Measurements from ENCODE around the gene ZNF584. TPM values are rescaled to one million over a fixed set of nuclear protein-coding genes. Genes with fewer than 3 reads are reported as not detected.

The ZNF584 gene
- total RNA-seq, 1 donor from 2014 or later: 12.1 TPM

DNA sequence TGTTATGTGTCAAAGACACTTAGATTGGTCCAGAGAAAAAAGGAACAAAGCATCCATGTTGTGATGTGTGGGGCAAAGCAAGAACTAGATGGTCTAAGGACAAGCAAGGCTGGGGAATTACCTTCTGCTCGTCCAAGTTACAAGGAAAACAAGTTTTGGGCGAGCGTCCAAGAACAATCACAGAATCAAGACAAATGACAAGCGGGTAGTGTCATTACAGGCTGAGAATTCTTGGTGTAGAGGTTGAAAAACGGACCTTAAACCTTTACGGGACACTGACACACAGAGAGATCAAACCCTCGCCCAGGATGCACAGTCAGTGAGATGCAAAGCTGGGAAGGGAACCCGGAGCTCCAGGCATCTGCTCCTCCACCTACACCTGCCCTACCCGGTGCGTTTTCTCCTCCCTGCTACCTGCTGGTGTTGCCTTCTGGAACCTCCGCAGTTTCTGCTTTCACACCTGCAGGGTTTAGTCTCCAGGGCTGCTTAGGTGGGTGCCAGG lies 42.5 kb downstream of the ZNF584 start:
- Mint-ChIP-seq H3K9me3 (ENCODE audit: unreplicated experiment) (no peaks in the 10 kb centered on the region), H3K27me3 (ENCODE audit: unreplicated experiment) (peaks cover 6% of the 10 kb centered on the region)

DNA sequence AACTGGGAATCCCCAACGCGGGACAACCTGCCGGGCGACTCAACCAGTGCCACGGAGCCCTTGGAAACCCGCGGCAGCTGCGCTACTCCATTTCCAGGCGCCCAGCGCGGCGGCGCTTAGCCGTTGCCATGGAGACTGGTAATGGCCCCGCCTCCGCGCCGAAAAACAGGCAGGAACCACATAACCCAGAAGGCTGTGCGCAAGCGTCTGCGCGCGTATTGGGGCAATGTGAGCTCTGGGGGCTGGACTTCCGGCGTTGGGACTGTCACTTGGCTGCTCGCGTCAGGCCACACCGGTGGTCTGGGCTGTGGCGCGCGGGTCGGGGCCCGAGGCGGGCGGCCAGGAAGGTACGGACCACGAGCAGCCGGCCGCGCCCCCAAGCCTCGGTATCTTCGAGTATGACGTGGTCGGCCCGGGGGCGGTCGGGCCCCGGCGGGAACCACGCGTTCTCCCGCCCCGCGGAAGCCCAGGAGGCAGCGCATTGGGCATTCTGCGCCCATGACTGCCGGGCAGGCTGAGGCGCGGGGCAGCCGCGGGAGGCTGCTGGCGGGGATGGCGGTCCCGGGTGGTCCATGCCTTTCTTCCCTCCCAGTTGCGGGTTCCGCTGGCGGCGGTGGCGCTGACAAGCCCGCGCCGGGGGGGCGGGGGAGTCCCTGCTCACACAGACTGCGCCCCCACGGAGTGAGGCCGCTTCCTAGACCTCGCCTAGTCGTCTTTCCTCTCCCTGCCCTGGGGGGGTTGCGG lies 43.1 kb downstream of the ZNF584 start, which contains the start of gene ZNF324B:
Gene ZNF324B (plus strand): TSS at position 265 of the 744 bp plus-strand sequence. CDS start 2,080 bp downstream, outside the sequence.
- Mint-ChIP-seq H3K36me3 (ENCODE audit: unreplicated experiment) (peaks cover under 1% of the 10 kb centered on the region), H3K9me3 (ENCODE audit: unreplicated experiment) (no peaks in the 10 kb centered on the region), H3K27ac (ENCODE audit: unreplicated experiment) (peak within 1 kb of the TSS; percentile 73), H3K4me1 (ENCODE audit: unreplicated experiment) (peaks cover 19% of the 10 kb centered on the region), H3K27me3 (ENCODE audit: unreplicated experiment) (peaks cover 6% of the 10 kb centered on the region), H3K4me3 (ENCODE audit: unreplicated experiment) (peak within 1 kb of the TSS; percentile 83)
- peak; percentile 97 for DNase-seq (ENCODE audit: extremely low spot score, unreplicated experiment)
- TF ChIP-seq, protein P1, sequence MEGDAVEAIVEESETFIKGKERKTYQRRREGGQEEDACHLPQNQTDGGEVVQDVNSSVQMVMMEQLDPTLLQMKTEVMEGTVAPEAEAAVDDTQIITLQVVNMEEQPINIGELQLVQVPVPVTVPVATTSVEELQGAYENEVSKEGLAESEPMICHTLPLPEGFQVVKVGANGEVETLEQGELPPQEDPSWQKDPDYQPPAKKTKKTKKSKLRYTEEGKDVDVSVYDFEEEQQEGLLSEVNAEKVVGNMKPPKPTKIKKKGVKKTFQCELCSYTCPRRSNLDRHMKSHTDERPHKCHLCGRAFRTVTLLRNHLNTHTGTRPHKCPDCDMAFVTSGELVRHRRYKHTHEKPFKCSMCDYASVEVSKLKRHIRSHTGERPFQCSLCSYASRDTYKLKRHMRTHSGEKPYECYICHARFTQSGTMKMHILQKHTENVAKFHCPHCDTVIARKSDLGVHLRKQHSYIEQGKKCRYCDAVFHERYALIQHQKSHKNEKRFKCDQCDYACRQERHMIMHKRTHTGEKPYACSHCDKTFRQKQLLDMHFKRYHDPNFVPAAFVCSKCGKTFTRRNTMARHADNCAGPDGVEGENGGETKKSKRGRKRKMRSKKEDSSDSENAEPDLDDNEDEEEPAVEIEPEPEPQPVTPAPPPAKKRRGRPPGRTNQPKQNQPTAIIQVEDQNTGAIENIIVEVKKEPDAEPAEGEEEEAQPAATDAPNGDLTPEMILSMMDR (IDR thresholded peaks at IDR 0.05): no peak

More for the DNA sequence above, 42.5 kb downstream of the ZNF584 start:
- DNase-seq (ENCODE audit: extremely low spot score, unreplicated experiment): no peak
- Mint-ChIP-seq H3K4me1 (ENCODE audit: unreplicated experiment) (peaks cover 19% of the 10 kb centered on the region), H3K27ac (ENCODE audit: unreplicated experiment) (peak overlapping the region; percentile 73), H3K36me3 (ENCODE audit: unreplicated experiment) (no peaks in the 10 kb centered on the region), H3K4me3 (ENCODE audit: unreplicated experiment) (peak overlapping the region; percentile 83)
- TF ChIP-seq, protein P1 (IDR thresholded peaks at IDR 0.05): no peak

DNA sequence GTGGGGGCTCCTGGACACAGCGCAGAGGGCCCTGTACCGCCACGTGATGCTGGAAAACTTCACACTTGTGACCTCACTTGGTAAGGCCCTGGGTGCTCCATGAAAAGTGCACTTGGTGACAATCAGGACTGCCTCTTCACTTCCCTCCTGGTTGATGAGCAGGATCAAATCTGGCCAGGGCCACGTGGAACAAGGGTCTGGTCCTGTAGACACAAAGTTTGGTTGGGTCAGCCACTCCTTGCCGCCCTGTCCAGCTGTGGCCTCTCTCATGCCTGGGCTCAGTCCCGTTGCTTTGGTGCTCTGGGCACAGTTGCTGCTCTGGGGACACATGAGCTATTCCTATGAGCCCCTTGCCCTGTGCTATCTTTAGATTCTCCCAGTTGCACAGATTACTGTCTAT lies 45.3 kb downstream of the ZNF584 start:
- H3K9me3 Mint-ChIP-seq (ENCODE audit: unreplicated experiment): no peaks in the 10 kb centered on the region
- H3K27me3 Mint-ChIP-seq (ENCODE audit: unreplicated experiment): peaks cover 2% of the 10 kb centered on the region
- no peak overlapping the region for H3K4me3 Mint-ChIP-seq (ENCODE audit: unreplicated experiment)

DNA sequence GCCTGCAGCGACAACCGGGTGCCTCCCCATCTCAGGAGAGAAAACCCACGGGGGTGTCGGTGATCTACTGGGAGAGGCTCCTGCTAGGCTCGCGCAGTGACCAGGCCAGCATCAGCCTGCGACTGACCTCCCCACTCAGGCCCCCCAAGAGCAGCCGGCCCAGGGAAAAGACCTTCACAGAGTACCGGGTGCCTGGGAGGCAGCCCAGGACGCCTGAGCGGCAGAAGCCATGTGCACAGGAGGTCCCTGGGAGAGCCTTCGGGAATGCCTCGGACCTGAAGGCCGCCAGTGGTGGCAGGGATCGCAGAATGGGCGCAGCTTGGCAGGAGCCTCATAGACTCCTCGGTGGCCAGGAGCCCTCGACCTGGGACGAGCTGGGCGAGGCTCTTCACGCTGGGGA lies 46.9 kb downstream of the ZNF584 start:
- Mint-ChIP-seq H3K4me3 (ENCODE audit: unreplicated experiment) (no peak overlapping the region), H3K27me3 (ENCODE audit: unreplicated experiment) (peaks cover 2% of the 10 kb centered on the region), H3K36me3 (ENCODE audit: unreplicated experiment) (peaks cover 10% of the 10 kb centered on the region), H3K27ac (ENCODE audit: unreplicated experiment) (no peak overlapping the region), H3K9me3 (ENCODE audit: unreplicated experiment) (no peaks in the 10 kb centered on the region), H3K4me1 (ENCODE audit: unreplicated experiment) (peaks cover 19% of the 10 kb centered on the region)
- TF ChIP-seq, protein P1 (IDR thresholded peaks at IDR 0.05): no peak
- no peak for DNase-seq (ENCODE audit: extremely low spot score, unreplicated experiment)

More for the DNA sequence above, 45.3 kb downstream of the ZNF584 start:
- DNase-seq (ENCODE audit: extremely low spot score, unreplicated experiment): no peak
- no peak overlapping the region for H3K27ac Mint-ChIP-seq (ENCODE audit: unreplicated experiment)
- H3K4me1 Mint-ChIP-seq (ENCODE audit: unreplicated experiment): peaks cover 19% of the 10 kb centered on the region
- H3K36me3 Mint-ChIP-seq (ENCODE audit: unreplicated experiment): peaks cover 7% of the 10 kb centered on the region
- TF ChIP-seq, protein P1 (IDR thresholded peaks at IDR 0.05): no peak

DNA sequence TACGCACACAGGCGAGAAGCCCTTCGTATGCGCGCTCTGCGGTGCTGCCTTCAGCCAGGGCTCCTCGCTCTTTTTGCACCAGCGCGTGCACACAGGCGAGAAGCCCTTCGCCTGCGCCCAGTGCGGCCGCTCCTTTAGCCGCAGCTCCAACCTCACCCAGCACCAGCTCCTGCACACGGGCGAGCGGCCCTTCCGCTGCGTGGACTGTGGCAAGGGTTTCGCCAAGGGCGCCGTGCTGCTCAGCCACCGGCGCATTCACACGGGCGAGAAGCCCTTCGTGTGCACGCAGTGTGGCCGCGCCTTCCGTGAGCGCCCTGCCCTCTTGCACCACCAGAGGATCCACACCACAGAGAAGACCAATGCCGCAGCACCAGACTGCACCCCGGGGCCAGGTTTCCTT lies 47.7 kb downstream of the ZNF584 start:
- no peaks in the 10 kb centered on the region for H3K9me3 Mint-ChIP-seq (ENCODE audit: unreplicated experiment)
- H3K4me1 Mint-ChIP-seq (ENCODE audit: unreplicated experiment): peaks cover 11% of the 10 kb centered on the region
- TF ChIP-seq, protein P1 (IDR thresholded peaks at IDR 0.05): no peak
- H3K4me3 Mint-ChIP-seq (ENCODE audit: unreplicated experiment): no peak overlapping the region
- peaks cover 1% of the 10 kb centered on the region for H3K27me3 Mint-ChIP-seq (ENCODE audit: unreplicated experiment)
- no peak for DNase-seq (ENCODE audit: extremely low spot score, unreplicated experiment)
- H3K27ac Mint-ChIP-seq (ENCODE audit: unreplicated experiment): no peak overlapping the region
- peaks cover 10% of the 10 kb centered on the region for H3K36me3 Mint-ChIP-seq (ENCODE audit: unreplicated experiment)

All from osteocyte (in vitro differentiated cells).